Endothelial cell of umbilical vein (primary cell): ENCODE measurements around the gene NRXN3. TPM values are rescaled to one million over a fixed set of nuclear protein-coding genes. Genes with fewer than 3 reads are reported as not detected.

Source experiments
- BruUV-seq: library from RNA; stranded (reverse); fragments of 400-500 nt; replicated peaks from 2 replicates; lab custom pipeline; 2021; lab: Mats Ljungman, UMichigan
- CTCF ChIA-PET: fragments of 300-600, 350-600 bp; sonication (Branson Sonifier 250); formaldehyde crosslinking; loops from one replicate; lab custom pipeline; 2021; ENCODE audit warnings: antibody characterized with exemption, inconsistent platforms; lab: Charles Lee
- POLR2A ChIA-PET: fragments of 300-600, 350-600 bp; sonication (Branson Sonifier 250); formaldehyde crosslinking; loops from one replicate; lab custom pipeline; 2021; ENCODE audit warnings: antibody characterized with exemption, inconsistent platforms; lab: Charles Lee
- DNase-seq: peaks from one replicate; pipeline ENCODE4 v3.0.0-alpha.2; 2011; ENCODE audit warnings: low read depth, low spot score
- FAIRE-seq: peaks from 2 replicates; lab custom pipeline; 2011; peaks lifted over from hg19 to GRCh38; lab: Jason Lieb, UNC
- H2AFZ ChIP-seq: 2 replicates; pipeline ENCODE4 v1.6.0; 2012; ENCODE audit warnings: low read depth, low read length, control low read depth, inconsistent platforms
- H3K27ac ChIP-seq: 2 replicates; pipeline ENCODE4 v1.5.1; 2011; ENCODE audit warnings: low read depth, mild to moderate bottlenecking, control low read depth, low read length, moderate library complexity; ENCODE audit not compliant: insufficient read depth
- H3K27me3 ChIP-seq, 2 experiments: 2 replicates each; pipeline versions ENCODE4 v1.6.0 to v1.6.1; 2011; ENCODE audit warnings: low read length in 2 of 2, mixed read lengths in 1 of 2; ENCODE audit not compliant: control insufficient read depth in 2 of 2, insufficient read depth in 2 of 2
- H3K36me3 ChIP-seq, 2 experiments: 2 replicates in 1 of 2; 3 replicates in 1 of 2; pipeline ENCODE4 v1.5.1; 2011; ENCODE audit warnings: low read length in 2 of 2, mild to moderate bottlenecking in 1 of 2, moderate library complexity in 1 of 2; ENCODE audit not compliant: control insufficient read depth in 2 of 2, insufficient read depth in 2 of 2; ENCODE audit errors: extremely low read depth in 1 of 2
- H3K4me1 ChIP-seq: 3 replicates; pipeline ENCODE4 v1.5.1; 2011; ENCODE audit warnings: mild to moderate bottlenecking, low read length; ENCODE audit not compliant: control insufficient read depth, insufficient read depth; ENCODE audit errors: extremely low read depth
- H3K4me2 ChIP-seq: 2 replicates; pipeline ENCODE4 v1.6.1; 2011; ENCODE audit warnings: low read length, control low read depth, mixed read lengths; ENCODE audit not compliant: insufficient read depth
- H3K4me3 ChIP-seq, 3 experiments: fragments of 200-600 bp in 1 of 3; sonication (generic), shearing (Covaris generic) in 1 of 3; replicated peaks in 1 of 3; 2 replicates each; pipeline ENCODE4 v1.5.1; 2011 to 2016; ENCODE audit warnings: control low read depth in 3 of 3, low read length in 3 of 3, mild to moderate bottlenecking in 2 of 3, inconsistent platforms in 1 of 3, low read depth in 1 of 3, moderate library complexity in 1 of 3; ENCODE audit not compliant: insufficient read depth in 1 of 3
- H3K79me2 ChIP-seq: 2 replicates; pipeline ENCODE4 v1.6.0; 2012; ENCODE audit warnings: low read length, inconsistent platforms; ENCODE audit not compliant: control insufficient read depth, insufficient read depth
- H3K9ac ChIP-seq: replicated peaks from 2 replicates; pipeline ENCODE3; 2011; ENCODE audit warnings: low read length, control low read depth; ENCODE audit not compliant: insufficient read depth; ENCODE audit errors: extremely low read depth
- H3K9me1 ChIP-seq: replicated peaks from 3 replicates; pipeline ENCODE4 v1.6.0; 2011; ENCODE audit warnings: mild to moderate bottlenecking, low read length; ENCODE audit not compliant: control insufficient read depth, insufficient read depth; ENCODE audit errors: extremely low read depth
- H3K9me3 ChIP-seq: replicated peaks from 2 replicates; pipeline ENCODE4 v1.5.1; 2012; ENCODE audit warnings: low read length, inconsistent platforms; ENCODE audit not compliant: control insufficient read depth, insufficient read depth
- H4K20me1 ChIP-seq: replicated peaks from 2 replicates; pipeline ENCODE3; 2011; ENCODE audit warnings: mild to moderate bottlenecking, low read length; ENCODE audit not compliant: control insufficient read depth, insufficient read depth; ENCODE audit errors: extremely low read depth
- CTCF ChIP-seq, 2 donors: IDR thresholded peaks; 1 replicate in 1 of 2; 2 replicates in 1 of 2; pipeline ENCODE4 v1.5.1; 2011; ENCODE audit warnings: low read length in 2 of 2, mild to moderate bottlenecking in 2 of 2, moderate library complexity in 2 of 2, control low read depth in 1 of 2, inconsistent platforms in 1 of 2, low read depth in 1 of 2; ENCODE audit not compliant: insufficient read depth in 1 of 2; ENCODE audit errors: extremely low read depth in 1 of 2
- EZH2 ChIP-seq: IDR thresholded peaks from 2 replicates; pipeline ENCODE4 v1.6.1; 2012; ENCODE audit warnings: borderline replicate concordance, low read depth, mild to moderate bottlenecking, moderate library complexity, low read length, inconsistent platforms; ENCODE audit not compliant: severe bottlenecking
- FOS ChIP-seq: IDR thresholded peaks from 2 replicates; pipeline ENCODE4 v1.6.1; 2011; ENCODE audit warnings: mild to moderate bottlenecking, low read length, moderate library complexity, borderline replicate concordance; ENCODE audit not compliant: insufficient read depth
- GATA2 ChIP-seq: IDR thresholded peaks from 2 replicates; pipeline ENCODE4 v1.7.0; 2011; ENCODE audit warnings: low read depth, mild to moderate bottlenecking, moderate library complexity, mixed read lengths, low read length; ENCODE audit not compliant: insufficient read length, insufficient read depth
- JUN ChIP-seq: IDR thresholded peaks from 2 replicates; pipeline ENCODE4 v1.6.1; 2011; ENCODE audit warnings: borderline replicate concordance, low read depth; ENCODE audit not compliant: insufficient read length, insufficient read depth
- MAX ChIP-seq: IDR thresholded peaks from 2 replicates; pipeline ENCODE4 v1.6.1; 2011; ENCODE audit not compliant: insufficient read depth, insufficient read length
- MYC ChIP-seq: IDR thresholded peaks from one replicate; pipeline ENCODE4 v1.6.1; 2011; ENCODE audit warnings: mild to moderate bottlenecking, low read depth, low read length
- POLR2A ChIP-seq: IDR thresholded peaks from 2 replicates; pipeline ENCODE4 v1.6.1; 2012; ENCODE audit warnings: low read depth, mild to moderate bottlenecking, control low read depth, low read length
- POLR2AphosphoS5 ChIP-seq: IDR thresholded peaks from 2 replicates; pipeline ENCODE4 v1.6.1; 2012; ENCODE audit warnings: low read depth, mild to moderate bottlenecking, control low read depth, low read length, moderate library complexity; ENCODE audit not compliant: insufficient read depth
- dilution Hi-C: fragments of 300-500 bp; cut with MboI; formaldehyde crosslinking; loops from one replicate; pipeline ENCODE4 v1.15.0; 2019; ENCODE audit warnings: low sequenced_read_pairs; ENCODE audit not compliant: extremely low pct_ligation_motif_present
- intact Hi-C: fragments of 100-400 bp; cut with micrococcal nuclease; formaldehyde crosslinking; loops from one replicate; pipeline ENCODE4 v1.10.0; 2022
- polyA plus RNA-seq, 4 experiments: library from polyadenylated mRNA; depleted of rRNA in 3 of 4; stranded (reverse) in 3 of 4; unstranded in 1 of 4; fragments of >200 nt; gene quantifications; 2 replicates each; pipeline versions ENCODE4 v1.2.1 to v1.2.3, GENCODE V29; 2011 to 2012; ENCODE audit warnings: missing spikeins in 1 of 4
- total RNA-seq: library from RNA; stranded (reverse); gene quantifications from 2 replicates; pipeline ENCODE4 v1.2.3, GENCODE V29; 2021

NRXN3 gene
- total and polyA plus RNA-seq, 2 donors (not counting 3 experiments of a cell fraction or from before 2014, with no cell fraction given): 0.72 to 4.2 TPM

DNA sequence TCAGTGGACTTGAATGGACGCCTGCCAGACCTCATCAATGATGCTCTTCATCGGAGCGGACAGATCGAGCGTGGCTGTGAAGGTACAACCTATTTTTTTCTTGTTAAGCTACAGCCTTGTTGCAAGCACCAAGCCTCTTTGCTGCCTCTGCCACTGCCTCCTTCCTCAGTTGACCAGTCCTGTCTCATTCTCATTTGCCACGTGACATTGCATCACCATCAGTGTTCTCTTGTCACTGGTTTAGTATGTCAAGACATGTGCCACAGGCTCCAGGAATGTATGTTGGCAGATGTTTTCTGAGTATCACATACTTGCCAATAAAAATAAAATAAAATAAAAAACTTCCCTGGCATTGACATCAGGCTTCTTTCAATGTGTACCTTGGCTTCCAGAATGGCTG lies 798.1 kb downstream of the NRXN3 start:
- Histone ChIP-seq H3K36me3 (no peaks in the 10 kb centered on the region), H3K27ac (peak overlapping the region; percentile 64), H3K9me3 (no peaks in the 10 kb centered on the region), H2AFZ (no peak overlapping the region), H3K27me3 (no peaks in the 10 kb centered on the region), H3K79me2 (no peaks in the 10 kb centered on the region), H3K9ac (no peak overlapping the region), H3K4me3 (no peak overlapping the region), H3K4me2 (no peak overlapping the region), H4K20me1 (no peaks in the 10 kb centered on the region), H3K9me1 (no peaks in the 10 kb centered on the region), H3K4me1 (peaks cover 36% of the 10 kb centered on the region)
- CTCF ChIA-PET: interaction anchor here (1.3 to 3.2 kb wide), 4 partner anchors 9 to 1895 kb away, joined by 6 to 18 read pairs (median 12); no protein-coding TSS in a partner anchor
- intact Hi-C loops (loop anchor here (5.0 to 10.0 kb wide), 2 partner anchors 199 to 407 kb away; no protein-coding TSS in a partner anchor), dilution Hi-C loops (no loop called here)
- POLR2A ChIA-PET: no interaction called here
- no peak for DNase-seq
- TF ChIP-seq GATA2 (no peak), POLR2AphosphoS5 (no peak)
- no peak for FAIRE-seq
- no TSS peak for BruUV-seq

GRCh38 chr14:78970677-78971076 lies 800.5 kb downstream of the NRXN3 start:
- Histone ChIP-seq H3K9me1 (no peaks in the 10 kb centered on the region), H3K4me1 (peaks cover 55% of the 10 kb centered on the region), H4K20me1 (no peaks in the 10 kb centered on the region), H3K4me3 (no peak overlapping the region), H3K4me2 (no peak overlapping the region), H3K9me3 (no peaks in the 10 kb centered on the region), H3K36me3 (no peaks in the 10 kb centered on the region), H3K27ac (no peak overlapping the region), H3K9ac (no peak overlapping the region), H2AFZ (no peak overlapping the region), H3K79me2 (no peaks in the 10 kb centered on the region), H3K27me3 (no peaks in the 10 kb centered on the region)
- TF ChIP-seq JUN: no peak
- no peak for TF ChIP-seq EZH2
- TF ChIP-seq MYC: no peak
- TF ChIP-seq MAX: no peak
- no peak for TF ChIP-seq GATA2
- no peak for TF ChIP-seq POLR2A
- no peak for TF ChIP-seq CTCF (IDR thresholded peaks at IDR 0.05; ENCODE audit: extremely low read depth in 1 of 2, insufficient read depth in 1 of 2, low read depth in 1 of 2, low read length in 2 of 2)
- TF ChIP-seq POLR2AphosphoS5: no peak
- TF ChIP-seq FOS: no peak
- no TSS peak for BruUV-seq
- DNase-seq (no peak), FAIRE-seq (no peak)
- CTCF ChIA-PET: interaction anchor here (1.7 kb wide), 1 partner anchor 574 kb away, joined by 22 read pairs; no protein-coding TSS in a partner anchor
- dilution Hi-C loops: no loop called here
- POLR2A ChIA-PET: no interaction called here
- intact Hi-C loops: no loop called here
